Vagina (tissue), 2 donors: ENCODE measurements around the gene RAB8B.

Source experiments
- CTCF ChIP-seq, 3 experiments: fragments of 450-650 bp in 2 of 3; fragments of 200-600 bp in 1 of 3; sonication (generic) in 1 of 3; IDR thresholded peaks; one replicate each; pipeline ENCODE4 v1.5.1; 2017 to 2019; ENCODE audit warnings: antibody characterized with exemption in 3 of 3, mild to moderate bottlenecking in 2 of 3, moderate library complexity in 2 of 3
- POLR2A ChIP-seq, 2 donors: fragments of 450-650 bp; IDR thresholded peaks; one replicate each; pipeline ENCODE4 v1.6.1; 2017; ENCODE audit warnings: antibody characterized with exemption in 2 of 2, mild to moderate bottlenecking in 2 of 2, moderate library complexity in 2 of 2
- POLR2AphosphoS5 ChIP-seq, 2 donors: sonication (generic); formaldehyde crosslinking; IDR thresholded peaks; one replicate each; pipeline ENCODE4 v1.9.0; 2017; ENCODE audit warnings: antibody characterized with exemption in 2 of 2, mild to moderate bottlenecking in 2 of 2, low read depth in 1 of 2; ENCODE audit not compliant: insufficient read depth in 1 of 2

GRCh38 chr15:63225381-63225780 lies 36.0 kb downstream of the RAB8B start:
- no peak for TF ChIP-seq CTCF (IDR thresholded peaks at IDR 0.05)
- no peak for TF ChIP-seq POLR2AphosphoS5 (IDR thresholded peaks at IDR 0.05; ENCODE audit: insufficient read depth in 1 of 2, low read depth in 1 of 2)
- TF ChIP-seq POLR2A (IDR thresholded peaks at IDR 0.05), result no peak
